ENCODE results near the gene MMP21.
A peak's percentile ranks its signal among the peaks of the same experiment; 100 is the strongest.

The MMP21 gene, protein sequence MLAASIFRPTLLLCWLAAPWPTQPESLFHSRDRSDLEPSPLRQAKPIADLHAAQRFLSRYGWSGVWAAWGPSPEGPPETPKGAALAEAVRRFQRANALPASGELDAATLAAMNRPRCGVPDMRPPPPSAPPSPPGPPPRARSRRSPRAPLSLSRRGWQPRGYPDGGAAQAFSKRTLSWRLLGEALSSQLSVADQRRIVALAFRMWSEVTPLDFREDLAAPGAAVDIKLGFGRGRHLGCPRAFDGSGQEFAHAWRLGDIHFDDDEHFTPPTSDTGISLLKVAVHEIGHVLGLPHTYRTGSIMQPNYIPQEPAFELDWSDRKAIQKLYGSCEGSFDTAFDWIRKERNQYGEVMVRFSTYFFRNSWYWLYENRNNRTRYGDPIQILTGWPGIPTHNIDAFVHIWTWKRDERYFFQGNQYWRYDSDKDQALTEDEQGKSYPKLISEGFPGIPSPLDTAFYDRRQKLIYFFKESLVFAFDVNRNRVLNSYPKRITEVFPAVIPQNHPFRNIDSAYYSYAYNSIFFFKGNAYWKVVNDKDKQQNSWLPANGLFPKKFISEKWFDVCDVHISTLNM

DNA sequence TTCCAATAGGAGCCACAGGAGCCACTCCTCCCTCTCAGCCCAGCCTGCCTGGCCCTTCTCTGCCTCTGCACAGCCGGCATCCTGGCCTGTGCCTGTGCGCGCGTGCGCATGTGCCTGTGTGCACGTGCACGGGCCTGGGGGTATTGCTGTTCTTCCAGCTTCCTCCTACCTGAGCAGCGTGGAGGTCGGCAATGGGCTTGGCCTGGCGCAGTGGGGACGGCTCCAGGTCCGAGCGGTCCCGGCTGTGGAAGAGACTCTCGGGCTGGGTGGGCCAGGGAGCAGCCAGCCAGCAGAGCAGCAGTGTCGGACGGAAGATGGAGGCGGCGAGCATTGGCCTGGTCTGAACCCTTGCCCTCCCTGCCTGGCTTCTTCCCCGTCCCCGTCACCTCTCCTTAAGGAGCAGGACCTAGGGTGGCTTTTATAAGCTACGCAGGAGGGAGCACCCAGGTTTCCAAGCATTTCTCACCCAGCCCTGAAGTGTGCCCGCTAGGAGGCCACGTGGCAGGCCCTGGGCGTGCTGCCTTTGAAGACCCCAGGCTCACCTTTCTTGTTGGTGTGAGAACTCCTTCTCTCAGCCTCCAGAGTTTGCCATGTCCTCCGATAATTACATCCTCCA, at the start of gene MMP21:
Gene MMP21 (minus strand): TSS at position 331 of the 616 bp plus-strand sequence. CDS start 0 bp downstream, at position 331.
- DNase-seq, result no peak

DNA sequence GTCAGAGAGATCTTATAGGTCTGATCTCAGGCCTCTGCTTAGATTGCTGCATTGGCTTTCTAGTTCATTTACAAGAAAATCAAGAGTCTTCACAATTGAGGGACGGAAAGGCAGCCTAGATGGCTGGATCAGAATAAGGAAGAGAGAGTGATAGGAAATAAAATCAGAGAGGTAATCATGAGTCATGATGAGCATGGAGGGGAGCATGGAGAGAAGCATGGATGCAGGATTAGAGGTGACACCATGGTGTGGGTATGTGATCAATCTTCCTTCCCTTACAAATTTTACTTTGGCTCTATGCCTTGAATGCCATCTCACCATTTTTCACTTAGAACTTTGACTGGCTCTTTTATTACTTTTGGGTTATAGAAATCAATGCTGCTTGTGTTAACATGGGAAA, 49.1 kb upstream of the MMP21 start:
- DNase-seq, result no peak

GRCh38 chr10:125823663-125824251, 48.1 kb upstream of the MMP21 start:
- DNase-seq, result no peak

DNA sequence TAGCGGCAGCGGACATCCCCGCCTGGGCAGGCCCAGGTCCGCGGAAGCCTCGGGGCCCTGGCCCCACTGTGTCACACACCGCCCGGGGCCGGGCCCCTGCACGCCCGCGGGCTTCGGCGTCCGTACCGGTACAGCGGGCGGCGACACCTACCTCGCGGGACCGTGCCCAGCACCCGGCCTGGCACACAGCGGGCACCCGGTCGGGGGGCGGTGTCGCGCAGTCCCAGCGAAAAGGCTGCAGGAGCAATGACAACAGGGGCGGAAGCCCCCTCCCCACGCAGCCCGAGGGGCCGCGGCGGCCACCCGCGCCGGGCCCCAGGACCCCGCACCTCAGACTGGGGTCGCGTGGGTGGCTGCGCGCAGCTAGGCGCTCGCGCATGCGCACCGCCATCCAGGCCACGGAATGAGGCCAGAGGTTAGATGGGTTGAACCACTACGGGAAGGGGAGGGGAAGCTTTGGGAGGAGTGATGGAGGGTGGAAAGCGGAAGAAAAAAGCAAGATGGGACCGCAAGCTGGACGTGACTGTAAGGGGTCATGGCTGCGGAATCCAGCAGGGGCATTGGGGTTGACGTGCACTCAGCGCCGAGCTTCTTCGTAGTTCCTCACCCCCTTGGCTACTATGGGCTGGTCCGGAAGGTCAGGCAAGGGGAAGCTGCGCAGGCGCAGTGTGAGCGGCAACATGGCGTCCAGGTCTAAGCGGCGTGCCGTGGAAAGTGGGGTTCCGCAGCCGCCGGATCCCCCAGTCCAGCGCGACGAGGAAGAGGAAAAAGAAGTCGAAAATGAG, 47.4 kb upstream of the MMP21 start, which contains the start of the genes BCCIP and UROS:
Gene BCCIP (plus strand): TSS at position 669 of the 785 bp plus-strand sequence. CDS start 12 bp downstream, at position 681.
Gene UROS (minus strand): TSS at position 381 of the 785 bp plus-strand sequence. CDS start 6,759 bp downstream, outside the sequence.
- DNase-seq, result peak; percentile 87 to 94

DNA sequence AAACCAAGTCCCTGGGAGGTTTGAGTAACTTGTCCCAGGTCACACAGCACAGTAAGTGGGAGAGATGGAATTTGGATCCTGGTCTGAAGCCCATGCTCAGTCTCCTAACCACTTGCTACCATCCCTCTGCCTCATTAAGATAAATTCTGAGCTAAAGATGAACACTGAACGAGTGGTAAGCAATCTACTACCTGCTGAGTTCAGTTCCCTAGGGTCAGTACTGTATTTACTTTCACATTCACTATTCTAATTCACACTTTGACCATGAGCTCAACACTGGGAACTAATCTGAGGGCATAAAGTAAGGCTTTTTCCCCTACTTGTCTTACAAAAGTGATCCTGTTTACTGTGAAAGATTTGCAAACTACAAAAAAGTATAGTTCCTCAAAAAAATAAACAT, 45.1 kb upstream of the MMP21 start:
- DNase-seq, result no peak

GRCh38 chr10:125817337-125817946, 41.8 kb upstream of the MMP21 start:
- no peak for DNase-seq

DNA sequence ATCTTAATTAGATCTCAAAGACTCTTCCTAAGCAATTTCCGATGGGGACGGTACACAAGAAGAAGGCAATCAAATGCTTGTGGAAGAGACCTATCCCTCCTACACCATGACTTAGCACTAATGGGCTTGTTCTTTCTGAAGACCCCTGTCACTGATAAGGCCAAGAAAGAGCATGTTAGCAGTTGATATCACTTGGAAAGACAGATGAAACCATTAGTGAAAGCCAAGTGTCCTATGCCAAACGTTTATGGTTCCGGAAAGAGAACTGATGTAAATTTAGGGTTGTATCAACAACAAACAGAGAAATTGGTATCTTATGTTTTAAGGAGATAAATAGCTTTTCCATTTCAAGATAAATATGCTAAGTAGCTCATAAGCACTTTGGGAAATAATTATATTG, 40.9 kb upstream of the MMP21 start:
- no peak for DNase-seq

DNA sequence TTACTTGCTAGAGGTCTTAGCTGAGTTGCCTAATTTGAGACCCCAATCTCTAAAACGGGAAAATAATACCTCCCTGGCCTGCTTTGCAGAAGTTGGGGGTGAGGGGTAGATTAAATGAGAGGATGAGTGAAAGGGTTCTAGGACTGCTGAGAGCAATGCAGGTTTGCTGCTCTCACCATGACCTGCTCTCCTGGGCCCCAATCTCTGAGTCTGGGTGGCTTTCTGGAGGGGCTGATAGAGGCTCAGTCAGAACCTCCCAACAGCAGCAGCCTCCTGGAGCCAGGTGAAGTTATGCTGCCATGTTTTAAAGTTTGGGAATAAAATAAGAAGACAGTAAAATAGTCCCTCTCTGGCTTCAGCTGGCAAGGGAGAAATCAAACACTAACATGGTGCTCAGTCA, 40.1 kb upstream of the MMP21 start:
- no peak for DNase-seq

DNA sequence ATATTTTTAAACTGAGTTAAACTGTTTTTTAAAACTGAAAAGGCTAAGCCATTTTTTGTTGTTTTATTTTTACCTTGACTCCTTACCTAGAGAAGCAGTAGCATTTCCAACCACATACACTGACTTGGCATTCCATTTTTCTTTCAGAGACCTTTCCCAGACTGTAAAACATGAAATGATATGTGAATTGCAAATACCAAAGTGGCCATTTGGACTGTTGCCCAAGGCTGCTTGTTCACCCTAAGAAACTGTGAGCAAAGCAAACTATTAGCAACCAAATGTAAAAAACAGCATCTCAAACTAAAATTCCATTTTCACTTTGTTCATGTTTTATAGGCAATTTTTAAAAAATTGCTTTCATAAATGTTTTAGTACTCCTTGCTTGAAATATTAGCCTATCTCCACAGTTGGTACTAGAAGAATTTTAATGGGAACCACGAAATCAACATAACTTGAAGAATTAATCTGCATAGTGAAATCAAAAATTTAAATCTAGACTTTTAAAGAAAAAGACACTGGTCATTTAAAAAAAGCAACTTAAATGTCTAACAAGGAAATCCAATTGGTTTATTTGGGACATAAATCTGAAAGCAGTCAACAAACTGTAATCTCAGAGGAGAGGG, 36.6 kb upstream of the MMP21 start:
- no peak for DNase-seq

DNA sequence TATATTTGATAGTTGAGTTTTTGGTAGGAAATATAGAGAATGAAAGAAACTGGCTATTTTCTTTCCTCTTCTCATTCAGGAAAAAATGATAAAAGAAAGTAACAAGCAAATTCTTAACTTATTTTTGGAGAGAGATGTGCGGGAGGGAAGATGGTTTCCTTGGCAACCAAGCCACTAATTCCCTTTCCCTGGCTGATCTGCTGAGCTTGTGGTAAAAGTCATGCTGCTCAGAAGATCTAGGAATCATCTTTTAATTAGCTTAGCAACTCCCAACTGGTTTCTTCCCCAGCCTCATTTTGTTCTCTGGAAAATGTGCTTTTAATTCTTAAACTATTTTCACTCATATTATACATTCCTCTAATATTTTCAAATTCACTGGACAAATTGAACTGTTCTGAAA, 35.6 kb upstream of the MMP21 start:
- peak in 1 of 2 donors; percentile 15 for DNase-seq

GRCh38 chr10:125808047-125808446, 32.4 kb upstream of the MMP21 start:
- no peak for DNase-seq

GRCh38 chr10:125802739-125803138, 27.1 kb upstream of the MMP21 start:
- DNase-seq, result no peak

DNA sequence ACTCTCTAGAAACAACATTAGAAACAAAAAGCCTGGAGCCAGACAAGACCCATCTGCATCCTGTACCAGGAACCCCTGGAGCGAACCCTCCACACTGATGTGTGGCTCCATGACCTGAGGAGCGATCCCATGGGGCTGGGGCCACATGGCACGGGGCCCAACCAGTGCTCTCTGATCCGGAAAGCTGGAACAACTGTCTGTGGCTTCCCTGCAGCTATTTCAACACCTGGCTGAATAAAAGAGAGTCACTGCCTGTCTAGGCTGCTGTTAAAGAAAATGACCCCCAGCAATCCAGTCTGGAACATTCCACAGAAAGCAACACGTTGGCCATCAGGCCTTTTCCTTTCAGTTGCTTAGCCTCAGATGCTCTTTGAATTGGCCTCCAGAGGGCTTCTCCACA, 26.5 kb upstream of the MMP21 start:
- DNase-seq, result no peak

- DNase-seq, result no peak
Measured at GRCh38 chr10:125801574-125801973, 26.0 kb upstream of the MMP21 start.

DNA sequence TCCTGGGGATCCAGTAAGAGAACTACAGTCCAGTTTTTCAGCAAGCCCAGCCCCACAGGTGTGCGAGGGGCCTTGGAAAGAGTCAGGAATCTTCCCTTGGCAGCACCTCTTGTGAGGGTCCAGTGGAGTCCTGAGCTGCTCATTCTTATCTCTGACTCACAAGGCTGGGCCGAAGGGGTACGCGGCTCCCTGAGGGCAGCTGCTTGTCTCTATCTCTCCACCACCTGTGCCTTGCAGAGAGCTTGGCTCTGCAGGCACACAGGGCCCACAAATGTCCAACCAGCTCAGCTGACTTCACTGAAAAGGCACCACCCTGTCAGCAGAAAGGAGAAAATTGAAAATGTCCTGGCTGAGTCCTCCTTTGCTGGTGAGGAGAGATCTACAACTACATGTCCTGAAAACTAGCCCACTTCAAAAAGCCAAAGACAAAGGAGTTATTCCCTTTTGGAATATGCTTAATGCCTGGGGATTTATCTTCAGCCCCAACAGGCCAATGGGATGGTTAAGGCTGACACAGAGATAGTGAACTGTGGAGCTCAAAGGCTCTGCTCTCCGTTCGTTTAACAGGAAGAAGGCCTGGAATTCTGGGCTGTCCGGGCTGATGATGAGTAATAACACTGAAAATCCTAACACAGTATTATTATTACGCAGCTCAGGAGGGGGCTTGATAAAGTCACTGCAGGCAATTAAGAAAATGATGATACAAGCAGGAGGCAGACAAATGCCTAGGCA, 24.0 kb upstream of the MMP21 start:
- no peak for DNase-seq

GRCh38 chr10:125797994-125798662, 22.5 kb upstream of the MMP21 start:
- DNase-seq, result no peak

DNA sequence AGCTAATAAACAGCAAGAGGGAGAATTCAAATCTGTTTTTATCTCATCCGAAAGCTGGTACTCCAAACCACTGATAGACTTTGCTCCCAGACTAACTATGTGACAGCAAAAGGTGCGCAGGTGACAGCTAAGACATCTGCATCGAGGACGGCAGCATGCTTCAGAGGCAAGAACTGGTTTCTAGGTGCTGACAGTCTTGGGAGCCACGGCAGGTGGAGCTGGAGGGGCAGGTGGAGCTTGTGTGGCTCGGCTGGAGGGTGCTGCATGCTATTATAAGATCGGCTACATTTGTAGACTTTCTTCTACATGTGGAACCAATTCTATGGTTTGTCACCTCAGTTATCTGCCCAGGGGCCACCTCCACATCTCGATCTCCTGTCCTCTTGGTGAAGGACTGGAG, 21.8 kb upstream of the MMP21 start:
- no peak for DNase-seq

DNA sequence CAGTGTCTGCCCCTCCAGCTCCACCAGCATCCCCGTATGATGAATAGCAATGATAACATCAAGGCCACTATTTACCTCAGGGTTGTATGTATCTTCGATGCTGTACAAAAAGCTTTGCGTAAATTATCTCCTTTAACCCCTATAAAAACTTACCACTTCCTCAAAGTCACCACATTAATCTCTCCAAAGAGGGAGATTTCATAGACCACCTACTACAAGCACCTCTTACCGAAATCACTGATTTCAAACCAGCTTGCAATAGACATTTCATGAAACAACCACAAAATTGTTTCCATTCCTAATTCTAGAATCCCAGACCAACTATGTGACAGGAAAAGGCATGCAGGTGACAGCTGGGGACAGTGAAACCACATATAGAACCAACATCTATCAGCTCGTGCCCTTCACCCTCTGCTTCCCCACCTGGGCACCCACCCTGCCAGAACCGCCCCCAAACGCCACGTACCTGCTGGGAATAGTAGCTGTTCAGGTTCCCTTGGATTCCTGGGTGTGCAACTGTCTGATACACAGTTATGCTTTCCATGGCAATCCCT, 20.1 kb upstream of the MMP21 start:
- no peak for DNase-seq

- DNase-seq, result peak; percentile 65 to 81
Measured at GRCh38 chr10:125795128-125795527, 19.5 kb upstream of the MMP21 start.

All from hippocampal formation (tissue), 2 donors.